NCI-H2029 (cell line): ENCODE data around the gene SPRR2F.
A peak's percentile ranks its signal among the peaks of the same experiment; 100 is the strongest.
"Not testable (repeated sequence)": the region's sequence is repeated elsewhere in the genome, so short reads cannot be mapped to it uniquely, and the experiment has no call there.

Source experiments
- DNase-seq: peaks from one replicate; lab custom pipeline; 2025; lab: John Stamatoyannopoulos, UW

SPRR2F gene, protein sequence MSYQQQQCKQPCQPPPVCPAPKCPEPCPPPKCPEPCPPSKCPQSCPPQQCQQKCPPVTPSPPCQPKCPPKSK

DNA sequence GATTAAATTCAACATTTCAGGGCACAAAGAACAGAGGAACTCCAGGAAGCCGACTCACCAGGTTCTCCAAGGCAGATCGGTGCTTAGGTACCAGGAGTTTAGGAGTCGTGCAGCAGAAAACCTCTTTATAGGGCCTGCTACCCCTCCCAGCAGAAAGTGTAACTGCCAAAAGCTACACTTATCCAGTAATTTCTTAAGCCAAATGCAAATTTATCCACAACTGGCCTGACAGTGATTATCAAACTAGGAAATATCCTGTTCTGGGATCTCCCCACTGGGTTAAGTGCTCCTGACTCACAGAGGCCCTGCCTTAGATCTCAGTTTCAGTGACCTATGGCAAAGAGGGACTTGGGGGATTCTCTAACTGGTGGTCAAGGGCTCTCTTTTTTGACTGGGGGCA lies at the start of gene SPRR2F:
TSS of gene SPRR2F (minus strand) at position 101 of the 400 bp plus-strand sequence. CDS start 783 bp downstream, outside the sequence.
- DNase-seq, result no peak

GRCh38 chr1:153155541-153155940 lies 42.2 kb upstream of the SPRR2F start:
- DNase-seq, result no peak

DNA sequence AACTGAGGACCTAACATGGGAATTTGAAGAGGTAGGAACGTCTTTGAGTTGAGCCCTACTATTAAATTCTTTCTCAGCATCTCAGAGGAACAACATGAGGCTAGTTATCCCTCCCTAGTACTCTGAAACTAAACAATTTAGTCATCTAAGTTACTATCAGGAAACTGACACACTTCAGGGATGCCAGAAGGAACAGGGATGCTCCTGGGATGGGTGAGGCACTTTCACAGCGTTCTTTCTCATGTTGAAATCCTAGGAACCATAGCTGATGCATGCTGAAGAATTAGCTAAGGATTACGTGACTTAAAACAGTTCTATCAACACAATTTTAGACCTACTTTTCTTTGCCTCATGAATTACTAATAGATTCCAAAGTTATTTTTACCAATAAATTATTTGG lies 39.2 kb upstream of the SPRR2F start:
- DNase-seq, result no peak

DNA sequence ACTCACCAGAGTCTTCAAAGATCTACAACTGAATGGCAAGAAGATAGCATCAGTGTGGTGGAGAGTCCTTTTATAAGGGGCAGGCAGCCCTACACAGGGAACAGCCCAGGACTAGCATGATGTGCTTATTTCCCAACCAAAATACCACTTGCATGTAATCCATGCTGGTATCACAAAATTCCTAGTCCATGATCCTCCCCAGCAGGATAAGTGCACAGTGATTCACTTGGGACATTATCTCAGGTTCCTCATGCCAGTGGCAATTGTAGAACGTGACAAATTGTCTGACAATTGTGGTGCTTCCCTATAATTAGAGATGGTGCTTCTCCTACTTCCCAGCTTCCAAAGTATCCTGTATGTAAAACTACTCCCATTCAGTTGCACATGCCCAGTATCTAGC lies 37.5 kb upstream of the SPRR2F start, which contains the start of gene SPRR2G:
TSS of gene SPRR2G (minus strand) at position 45 of the 400 bp plus-strand sequence. CDS start 780 bp downstream, outside the sequence.
- no peak for DNase-seq

- DNase-seq, result no peak
These were observed 28.1 kb upstream of the SPRR2F start for GRCh38 chr1:153141377-153141776.

GRCh38 chr1:153140484-153140883 lies 27.2 kb upstream of the SPRR2F start:
- DNase-seq, result no peak

DNA sequence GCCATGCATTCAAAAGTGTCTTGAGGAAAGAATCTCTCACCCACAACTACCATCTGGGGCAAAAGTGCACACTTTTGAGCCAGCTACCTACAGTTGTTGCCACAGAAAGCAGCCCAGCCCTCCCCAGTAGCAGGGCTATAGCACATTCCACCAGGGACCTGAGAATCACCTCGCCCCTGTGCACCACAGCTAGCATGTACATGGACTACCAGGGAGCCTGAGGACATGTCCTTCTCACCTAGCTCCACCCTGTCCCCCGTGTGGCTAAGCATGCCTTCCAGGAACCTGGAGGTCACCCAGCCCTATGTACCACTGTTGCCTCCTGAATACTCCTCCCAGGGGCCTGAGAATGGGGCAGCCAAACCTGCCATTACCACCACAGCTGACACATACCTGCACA lies 20.4 kb upstream of the SPRR2F start:
- DNase-seq, result no peak

DNA sequence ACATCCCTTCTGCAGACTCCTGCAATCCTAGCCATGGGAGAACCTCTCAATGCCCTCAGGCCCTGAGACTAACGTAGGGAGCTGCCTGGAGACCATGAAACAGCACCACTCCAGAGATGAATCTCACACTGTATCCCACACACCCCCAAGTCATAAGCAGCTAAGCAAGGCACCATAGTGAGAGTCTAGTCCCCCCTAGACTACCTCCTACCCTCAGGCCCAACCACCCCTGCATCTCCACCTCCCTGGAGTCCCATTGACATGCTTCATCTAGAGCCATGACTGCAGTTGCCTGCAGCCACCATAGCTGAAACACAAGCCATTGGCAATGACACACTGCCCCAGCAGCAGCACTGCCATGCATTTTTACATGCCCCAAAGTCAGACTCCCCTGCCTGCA lies 20.0 kb upstream of the SPRR2F start:
- no peak for DNase-seq

- not testable (repeated sequence) for DNase-seq
These were observed 15.4 kb upstream of the SPRR2F start for GRCh38 chr1:153128688-153129087.

DNA sequence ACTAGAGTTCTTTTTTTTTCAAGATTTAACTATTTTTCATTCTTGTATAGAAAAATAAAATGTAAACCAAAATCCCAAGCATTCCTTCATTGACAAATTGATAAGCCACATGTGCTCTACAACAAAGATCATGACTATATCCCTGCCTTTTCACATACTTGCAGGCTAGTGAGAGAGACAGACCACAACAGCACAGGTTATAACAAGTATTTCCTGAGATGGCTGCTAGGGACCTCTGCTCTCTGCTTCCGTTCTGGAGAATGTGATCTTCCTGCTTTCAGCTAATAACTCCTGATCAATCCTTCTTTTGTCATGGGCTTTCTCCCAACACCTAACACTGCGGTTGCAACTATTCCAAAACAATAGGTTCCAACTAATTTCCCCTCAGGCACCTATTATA lies 14.0 kb upstream of the SPRR2F start:
- DNase-seq, result no peak

DNA sequence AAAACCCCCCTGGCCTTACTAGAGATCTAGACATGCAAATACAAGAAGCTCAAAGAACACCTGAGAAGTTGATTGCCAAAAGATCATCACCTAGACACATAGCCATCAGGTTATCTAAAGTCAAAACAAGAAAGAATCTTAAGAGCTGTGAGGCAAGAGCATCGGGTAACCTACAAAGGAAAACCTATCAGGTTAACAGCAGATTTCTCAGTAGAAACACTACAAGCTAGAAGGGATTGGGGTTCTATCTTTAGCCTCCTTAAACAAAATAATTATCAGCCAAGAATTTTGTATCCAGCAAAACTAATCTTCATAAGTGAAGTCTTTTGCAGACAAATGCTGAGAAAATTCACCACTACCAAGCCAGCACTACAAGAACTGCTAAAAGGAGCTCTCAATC lies 12.2 kb upstream of the SPRR2F start:
- DNase-seq, result no peak

DNA sequence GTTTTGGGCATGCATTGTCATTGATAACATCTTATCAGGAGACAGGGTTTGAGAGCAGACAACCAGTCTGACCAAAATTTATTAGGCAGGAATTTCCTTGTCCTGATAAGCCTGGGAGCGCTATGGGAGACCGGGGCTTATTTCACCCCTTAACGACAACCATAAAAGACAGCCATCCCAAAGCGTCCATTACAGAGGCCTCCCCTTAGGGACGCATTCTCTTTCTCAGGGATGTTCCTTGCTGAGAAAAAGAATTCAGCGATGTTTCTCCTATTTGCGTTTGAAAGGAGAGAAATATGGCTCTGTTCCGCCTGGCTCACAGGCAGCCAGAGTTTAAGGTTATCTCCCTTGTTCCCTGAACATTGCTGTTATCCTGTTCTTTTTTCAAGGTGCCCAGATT lies 10.5 kb upstream of the SPRR2F start:
- not testable (repeated sequence) for DNase-seq

DNA sequence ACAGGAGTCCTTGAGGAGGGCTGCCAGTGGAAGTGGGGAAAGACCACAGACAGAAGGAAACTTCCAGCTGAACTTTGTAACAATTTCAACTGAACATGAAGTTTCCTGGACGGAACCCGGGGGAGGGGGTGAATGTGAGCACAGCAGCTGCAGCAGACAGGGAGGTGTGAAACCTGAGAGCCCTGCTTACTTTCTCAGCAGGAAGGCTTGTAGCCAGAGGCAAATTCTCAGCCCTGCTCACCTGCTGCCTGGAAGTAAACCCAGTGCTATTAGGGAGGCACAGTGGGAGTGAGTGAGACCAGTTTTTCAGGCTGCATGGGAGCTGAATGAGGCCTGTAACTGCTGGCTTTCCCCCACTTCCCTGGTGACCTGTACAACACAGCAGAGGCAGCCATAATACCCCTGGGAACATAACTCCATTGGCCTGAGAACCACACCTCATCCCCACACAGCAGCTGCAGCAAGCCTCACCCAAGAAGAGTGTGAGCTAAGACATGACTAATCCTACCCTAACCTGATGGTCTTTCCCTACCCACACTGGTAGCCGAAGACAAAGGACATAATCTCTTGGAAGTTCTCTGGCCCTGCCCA lies 9.6 kb upstream of the SPRR2F start:
- DNase-seq, result peak; percentile 15

DNA sequence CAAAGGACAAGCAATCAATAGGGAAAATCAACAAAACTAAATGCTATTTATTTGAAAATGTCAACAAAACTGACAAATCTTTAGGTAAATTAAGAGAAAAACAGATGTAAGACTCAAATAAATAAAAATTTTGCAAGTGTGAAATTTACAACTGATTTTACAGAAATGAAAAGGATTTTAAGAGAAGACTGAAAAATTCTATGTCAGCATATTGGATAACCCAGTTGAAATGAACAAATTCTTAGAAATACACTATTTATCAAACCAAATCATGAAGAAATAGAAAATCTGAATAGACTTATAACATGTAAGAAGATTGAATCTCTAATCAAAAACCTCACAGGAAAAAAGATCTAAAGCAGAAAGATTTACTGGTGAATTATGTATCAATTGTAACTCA lies 7.6 kb upstream of the SPRR2F start:
- no peak for DNase-seq

DNA sequence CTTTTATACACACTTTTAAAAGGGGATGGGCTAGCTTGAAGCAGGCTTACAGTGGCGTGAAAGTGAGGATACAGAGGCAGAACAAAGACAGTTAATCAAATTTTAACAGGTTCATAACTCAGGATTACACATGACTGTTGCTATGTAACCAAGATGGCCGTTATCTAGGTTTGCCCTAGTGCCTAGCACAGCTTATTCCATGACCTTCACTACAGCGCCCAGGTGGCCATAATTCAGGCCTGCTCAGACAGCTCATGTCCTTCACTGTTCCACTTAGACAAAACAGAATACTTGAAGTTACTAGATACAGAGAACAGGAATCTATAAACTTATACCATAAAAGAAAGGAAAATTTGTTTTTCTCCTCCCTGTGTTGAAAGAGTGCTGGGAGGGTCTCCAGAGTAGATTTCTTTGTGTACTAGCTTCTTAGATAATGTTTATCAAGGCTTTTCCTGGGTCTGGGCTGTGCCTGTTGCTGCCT lies 6.2 kb upstream of the SPRR2F start:
- no peak for DNase-seq

DNA sequence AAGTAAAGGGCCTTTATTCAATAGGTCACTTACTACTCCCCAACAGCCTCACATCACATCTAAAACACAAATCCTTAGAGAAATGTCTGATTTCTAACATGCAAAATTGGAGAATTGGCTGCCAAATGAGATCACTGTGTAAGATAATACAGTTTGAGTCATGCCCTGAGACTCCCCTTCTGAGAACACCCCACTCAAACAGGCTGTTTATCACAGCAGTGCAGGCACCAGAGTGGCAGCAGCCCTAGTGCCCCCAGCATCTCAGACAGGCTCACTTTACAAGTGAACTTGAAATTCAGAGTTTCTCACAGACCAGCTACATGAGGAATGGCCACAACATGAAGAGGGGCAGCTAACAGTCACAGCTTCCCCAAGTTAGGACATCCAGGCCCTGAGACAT lies 1.9 kb upstream of the SPRR2F start:
- not testable (repeated sequence) for DNase-seq

GRCh38 chr1:153112454-153112853 lies 862 bp downstream of the SPRR2F start:
- DNase-seq, result not testable (repeated sequence)

DNA sequence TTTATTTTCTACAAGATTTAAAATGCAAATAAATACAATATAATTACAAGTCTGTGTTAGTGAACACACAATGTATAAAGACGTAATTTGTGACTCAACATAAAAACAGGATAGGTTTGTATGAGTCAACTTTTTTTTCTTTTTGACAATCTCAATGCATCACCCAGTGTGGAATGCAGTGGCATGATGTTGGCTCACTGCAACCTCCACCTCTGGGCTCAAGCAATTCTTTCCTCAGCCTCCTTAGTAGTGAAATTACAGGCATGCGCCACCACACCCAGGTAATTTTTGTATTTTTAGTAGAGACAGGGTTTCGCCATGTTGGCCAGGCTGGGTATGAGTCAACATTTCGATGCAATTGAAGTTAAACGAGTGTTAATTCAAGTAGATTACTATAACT lies 13.1 kb downstream of the SPRR2F start:
- no peak for DNase-seq

- no peak for DNase-seq
These were observed 13.8 kb downstream of the SPRR2F start for GRCh38 chr1:153099461-153100045.

- DNase-seq, result no peak
These were observed 17.6 kb downstream of the SPRR2F start for GRCh38 chr1:153095764-153096163.

DNA sequence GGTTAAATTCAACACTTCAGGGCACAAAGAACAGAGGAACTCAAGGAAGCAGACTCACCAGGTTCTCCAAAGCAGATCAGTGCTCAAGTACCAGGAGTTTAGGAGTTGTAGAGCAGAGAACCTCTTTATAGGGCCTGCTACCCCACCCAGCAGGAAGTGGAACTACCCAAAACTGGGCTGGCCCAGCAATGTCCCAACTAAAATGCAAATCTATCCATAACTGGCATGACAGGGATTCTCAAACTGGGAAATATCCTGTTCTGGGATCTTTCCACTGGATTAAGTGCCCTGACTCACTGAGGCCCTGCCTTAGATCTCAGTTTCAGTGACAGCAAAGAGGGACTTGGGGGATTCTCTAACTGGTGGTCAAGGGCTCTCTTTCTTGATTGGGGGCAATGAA lies 18.9 kb downstream of the SPRR2F start, which contains the start of gene SPRR2E:
TSS of gene SPRR2E (minus strand) at position 101 of the 400 bp plus-strand sequence. CDS start 775 bp downstream, outside the sequence.
- no peak for DNase-seq

DNA sequence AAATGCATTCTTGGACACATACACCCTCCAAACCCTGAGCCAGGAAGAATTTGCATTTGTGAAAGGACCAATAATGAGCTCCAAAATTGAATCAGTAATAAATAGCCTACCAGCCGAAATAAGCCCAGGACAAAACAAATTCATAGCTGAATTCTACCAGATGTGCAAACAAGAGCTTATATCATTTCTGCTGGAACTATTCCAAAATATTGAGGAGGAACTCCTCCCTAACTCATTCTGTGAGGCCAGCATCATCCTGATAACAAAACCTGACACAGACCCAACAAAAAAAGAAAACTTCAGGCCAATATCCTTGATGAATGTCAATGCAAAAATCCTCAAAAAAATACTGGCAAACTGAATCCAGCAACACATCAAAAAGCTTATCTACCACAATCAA lies 25.7 kb downstream of the SPRR2F start:
- no peak for DNase-seq

- DNase-seq, result no peak
These were observed 31.6 kb downstream of the SPRR2F start for GRCh38 chr1:153081736-153082135.
